ENCODE measurements around the gene NBPF20. TPM values are rescaled to one million over a fixed set of nuclear protein-coding genes. Genes with fewer than 3 reads are reported as not detected.
"Not testable (repeated sequence)": the region's sequence is repeated elsewhere in the genome, so short reads cannot be mapped to it uniquely, and the experiment has no call there.

NBPF20 gene
- total RNA-seq, 2 donors from 2014 or later, result 1.3 to 2.3 TPM

- not testable (repeated sequence) for H3K4me3 Mint-ChIP-seq; H3K4me1 Mint-ChIP-seq (ENCODE audit: low read depth); DNase-seq; ATAC-seq (replicated peaks in 1 of 2); H3K36me3 Mint-ChIP-seq (ENCODE audit: insufficient read depth in 2 of 2); H3K27ac Mint-ChIP-seq; H3K9me3 Mint-ChIP-seq; H3K27me3 Mint-ChIP-seq (ENCODE audit: low read depth)
Observed at GRCh38 chr1:145400701-145401100, 24.7 kb downstream of the NBPF20 start.

Other genes with a start within 250 kb of the NBPF20 start
- gene PPIAL4D, start 183.4 kb downstream of the NBPF20 start, total RNA-seq, result not detected
- 10 to 100 TPM; 27.8 to 28.2 TPM for gene GPR89A, start 182.4 kb upstream of the NBPF20 start, total RNA-seq

Measured in activated T-cell treated with anti-CD3 and anti-CD28 coated beads, Interleukin-2, amount 50 U/mL, for 72 hours (primary cell).